ENCODE data around the gene SUOX. TPM values are rescaled to one million over a fixed set of nuclear protein-coding genes. Genes with fewer than 3 reads are reported as not detected.

Gene SUOX
- polyA plus RNA-seq, 4 donors: 7.3 to 51.2 (median 13.6) TPM

- H3K27ac ChIP-seq (ENCODE audit: low read depth in 1 of 3, low read length in 2 of 3): peak overlapping the region in 1 of 3 donors; percentile 88
- no peaks in the 10 kb centered on the region for H3K36me3 ChIP-seq (ENCODE audit: control insufficient read depth in 3 of 3, insufficient read depth in 2 of 3, low read depth in 1 of 3, low read length in 3 of 3)
- WGBS, 3 donors: 64 to 85% (median 68%) methylated on average over 4 of the region's 4 CpGs
- FAIRE-seq (no peak), DNase-seq (no peak)
- no peaks in the 10 kb centered on the region for H3K27me3 ChIP-seq (ENCODE audit: control insufficient read depth in 3 of 3, insufficient read depth in 3 of 3, low read length in 3 of 3)
- no peak overlapping the region for H3K4me3 ChIP-seq (ENCODE audit: low read depth in 1 of 3, low read length in 3 of 3)
- no peaks in the 10 kb centered on the region for H3K9me3 ChIP-seq (ENCODE audit: control insufficient read depth in 2 of 2, insufficient read depth in 1 of 2, low read depth in 1 of 2, low read length in 1 of 2)
- H3K4me1 ChIP-seq (ENCODE audit: control insufficient read depth in 3 of 3, insufficient read depth in 2 of 3, low read depth in 1 of 3, low read length in 2 of 3): peaks cover 0 to 86% (median 3%) of the 10 kb centered on the region in 3 donors
Measured at GRCh38 chr12:56017181-56017580, 20.1 kb downstream of the SUOX start.

DNA sequence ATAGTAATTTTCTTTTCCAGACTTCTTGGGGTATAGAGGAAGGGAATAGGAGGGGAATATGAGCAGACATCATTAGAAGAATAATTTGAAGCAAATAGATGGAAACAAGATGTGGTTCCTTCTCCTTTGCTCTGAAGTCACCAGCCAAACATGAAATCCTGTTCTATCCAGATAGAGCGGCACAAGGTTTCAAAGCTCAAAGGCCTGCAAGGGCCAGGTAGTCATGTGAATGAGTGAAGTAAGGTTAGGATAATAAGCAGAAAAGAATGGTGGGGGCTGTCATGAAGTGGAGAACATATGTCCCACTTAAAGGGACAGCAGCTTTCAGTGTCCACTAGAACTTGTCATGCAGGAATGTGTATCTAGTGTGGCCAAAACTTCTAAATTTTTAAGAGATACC is 21.3 kb downstream of the SUOX start:
- Histone ChIP-seq H3K27me3 (ENCODE audit: control insufficient read depth in 3 of 3, insufficient read depth in 3 of 3, low read length in 3 of 3) (no peaks in the 10 kb centered on the region), H3K4me1 (ENCODE audit: control insufficient read depth in 3 of 3, insufficient read depth in 2 of 3, low read depth in 1 of 3, low read length in 2 of 3) (peaks cover 0 to 81% (median 3%) of the 10 kb centered on the region in 3 donors), H3K36me3 (ENCODE audit: control insufficient read depth in 3 of 3, insufficient read depth in 2 of 3, low read depth in 1 of 3, low read length in 3 of 3) (no peaks in the 10 kb centered on the region), H3K9me3 (ENCODE audit: control insufficient read depth in 2 of 2, insufficient read depth in 1 of 2, low read depth in 1 of 2, low read length in 1 of 2) (no peaks in the 10 kb centered on the region), H3K4me3 (ENCODE audit: low read depth in 1 of 3, low read length in 3 of 3) (no peak overlapping the region), H3K27ac (ENCODE audit: low read depth in 1 of 3, low read length in 2 of 3) (peak overlapping the region in 1 of 3 donors; percentile 88)
- WGBS, 3 donors: 92 to 98% (median 92%) methylated on average over 1 of the region's 1 CpG
- DNase-seq (peak in 1 of 2 donors; percentile 72), FAIRE-seq (no peak)

DNA sequence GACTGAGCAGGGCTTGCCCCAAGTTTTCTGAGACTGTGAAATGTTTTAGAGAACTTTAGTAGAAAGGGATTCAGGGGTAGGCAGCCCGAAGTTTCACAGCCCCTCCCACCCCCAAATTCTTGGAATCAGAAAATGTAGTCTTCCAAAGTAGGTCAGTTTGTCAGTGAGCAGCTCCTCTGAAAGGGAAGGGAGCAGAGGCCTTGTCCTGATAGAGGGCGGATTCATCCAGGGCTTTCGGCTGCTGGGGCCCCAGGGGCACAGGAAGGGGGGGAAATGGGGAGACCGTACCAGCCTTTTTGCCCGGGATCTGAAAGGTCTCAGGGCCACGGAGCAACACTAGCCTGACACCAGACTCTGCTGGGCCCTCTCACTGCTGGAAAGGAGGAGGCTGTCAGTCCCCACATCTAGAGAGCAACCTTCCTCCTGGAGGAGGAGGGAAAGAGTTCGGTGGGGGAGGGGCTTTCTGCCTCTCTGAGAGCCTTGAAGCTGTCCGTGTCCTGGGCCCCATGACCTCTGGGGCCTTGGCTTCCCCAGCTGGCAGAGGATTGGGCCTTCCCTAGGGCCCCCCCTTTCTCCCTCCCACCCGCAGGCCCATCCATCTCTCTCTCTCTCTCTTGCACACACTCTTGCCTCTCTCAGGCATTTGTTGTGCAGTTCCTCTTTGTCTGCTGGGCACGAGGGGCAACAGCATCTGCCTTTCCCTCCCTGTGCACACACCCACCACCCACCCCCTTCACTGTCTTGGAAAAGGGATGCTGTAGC is 23.5 kb downstream of the SUOX start, which contains the start of gene IKZF4:
Gene IKZF4, plus strand, starts transcription at position 621 of the 762 bp plus-strand sequence. CDS start 451 bp downstream, outside the sequence.
- peaks cover 0 to 62% (median 3%) of the 10 kb centered on the region in 3 donors for H3K4me1 ChIP-seq (ENCODE audit: control insufficient read depth in 3 of 3, insufficient read depth in 2 of 3, low read depth in 1 of 3, low read length in 2 of 3)
- peak within 1 kb of the TSS in 1 of 3 donors; percentile 41 for H3K4me3 ChIP-seq (ENCODE audit: low read depth in 1 of 3, low read length in 3 of 3)
- DNase-seq: peak in 1 of 2 donors; percentile 83

GRCh38 chr12:56021889-56022497 is 24.9 kb downstream of the SUOX start:
- Histone ChIP-seq H3K27ac (ENCODE audit: low read depth in 1 of 3, low read length in 2 of 3) (peak overlapping the region in 2 of 3 donors; percentile 42 to 78), H3K27me3 (ENCODE audit: control insufficient read depth in 3 of 3, insufficient read depth in 3 of 3, low read length in 3 of 3) (no peaks in the 10 kb centered on the region), H3K4me3 (ENCODE audit: low read depth in 1 of 3, low read length in 3 of 3) (peak overlapping the region in 1 of 3 donors; percentile 41), H3K4me1 (ENCODE audit: control insufficient read depth in 3 of 3, insufficient read depth in 2 of 3, low read depth in 1 of 3, low read length in 2 of 3) (peaks cover 0 to 54% (median 3%) of the 10 kb centered on the region in 3 donors), H3K9me3 (ENCODE audit: control insufficient read depth in 2 of 2, insufficient read depth in 1 of 2, low read depth in 1 of 2, low read length in 1 of 2) (no peaks in the 10 kb centered on the region), H3K36me3 (ENCODE audit: control insufficient read depth in 3 of 3, insufficient read depth in 2 of 3, low read depth in 1 of 3, low read length in 3 of 3) (peaks cover 0 to 25% (median 3%) of the 10 kb centered on the region in 3 donors)
- 43 to 67% (median 66%) methylated on average over 2 of the region's 2 CpGs for WGBS, 3 donors
- DNase-seq: no peak
- no peak for FAIRE-seq

More for the DNA sequence above, 23.5 kb downstream of the SUOX start, which contains the start of gene IKZF4:
- Histone ChIP-seq H3K27ac (ENCODE audit: low read depth in 1 of 3, low read length in 2 of 3) (peak within 1 kb of the TSS in 2 of 3 donors; percentile 42 to 78), H3K9me3 (ENCODE audit: control insufficient read depth in 2 of 2, insufficient read depth in 1 of 2, low read depth in 1 of 2, low read length in 1 of 2) (no peaks in the 10 kb centered on the region), H3K27me3 (ENCODE audit: control insufficient read depth in 3 of 3, insufficient read depth in 3 of 3, low read length in 3 of 3) (no peaks in the 10 kb centered on the region), H3K36me3 (ENCODE audit: control insufficient read depth in 3 of 3, insufficient read depth in 2 of 3, low read depth in 1 of 3, low read length in 3 of 3) (peaks cover 0 to 11% (median 3%) of the 10 kb centered on the region in 3 donors)
- no peak for FAIRE-seq
- WGBS, 3 donors: 27 to 73% (median 59%) methylated on average over 10 of the region's 10 CpGs

GRCh38 chr12:56028511-56029165 is 31.6 kb downstream of the SUOX start:
- Histone ChIP-seq H3K4me3 (ENCODE audit: low read depth in 1 of 3, low read length in 3 of 3) (no peak overlapping the region), H3K36me3 (ENCODE audit: control insufficient read depth in 3 of 3, insufficient read depth in 2 of 3, low read depth in 1 of 3, low read length in 3 of 3) (peaks cover 0 to 63% (median 14%) of the 10 kb centered on the region in 3 donors), H3K27me3 (ENCODE audit: control insufficient read depth in 3 of 3, insufficient read depth in 3 of 3, low read length in 3 of 3) (no peaks in the 10 kb centered on the region), H3K27ac (ENCODE audit: low read depth in 1 of 3, low read length in 2 of 3) (peak overlapping the region in 1 of 3 donors; percentile 0), H3K4me1 (ENCODE audit: control insufficient read depth in 3 of 3, insufficient read depth in 2 of 3, low read depth in 1 of 3, low read length in 2 of 3) (peaks cover 0 to 9% (median 0%) of the 10 kb centered on the region in 3 donors), H3K9me3 (ENCODE audit: control insufficient read depth in 2 of 2, insufficient read depth in 1 of 2, low read depth in 1 of 2, low read length in 1 of 2) (no peaks in the 10 kb centered on the region)
- FAIRE-seq (no peak), DNase-seq (no peak)
- 68 to 81% (median 76%) methylated on average over 3 to 5 of the region's 5 CpGs for WGBS, 3 donors

- Histone ChIP-seq H3K27me3 (ENCODE audit: control insufficient read depth in 3 of 3, insufficient read depth in 3 of 3, low read length in 3 of 3) (no peaks in the 10 kb centered on the region), H3K36me3 (ENCODE audit: control insufficient read depth in 3 of 3, insufficient read depth in 2 of 3, low read depth in 1 of 3, low read length in 3 of 3) (peaks cover 0 to 64% (median 15%) of the 10 kb centered on the region in 3 donors), H3K27ac (ENCODE audit: low read depth in 1 of 3, low read length in 2 of 3) (peak overlapping the region in 1 of 3 donors; percentile 0), H3K4me3 (ENCODE audit: low read depth in 1 of 3, low read length in 3 of 3) (no peak overlapping the region), H3K4me1 (ENCODE audit: control insufficient read depth in 3 of 3, insufficient read depth in 2 of 3, low read depth in 1 of 3, low read length in 2 of 3) (peaks cover 0 to 9% (median 0%) of the 10 kb centered on the region in 3 donors), H3K9me3 (ENCODE audit: control insufficient read depth in 2 of 2, insufficient read depth in 1 of 2, low read depth in 1 of 2, low read length in 1 of 2) (no peaks in the 10 kb centered on the region)
- DNase-seq: no peak
- no peak for FAIRE-seq
Measured at GRCh38 chr12:56029166-56029519, 32.1 kb downstream of the SUOX start.

- DNase-seq: peak; percentile 67 to 74
- Histone ChIP-seq H3K36me3 (ENCODE audit: control insufficient read depth in 3 of 3, insufficient read depth in 2 of 3, low read depth in 1 of 3, low read length in 3 of 3) (peaks cover 0 to 67% (median 15%) of the 10 kb centered on the region in 3 donors), H3K9me3 (ENCODE audit: control insufficient read depth in 2 of 2, insufficient read depth in 1 of 2, low read depth in 1 of 2, low read length in 1 of 2) (no peaks in the 10 kb centered on the region), H3K4me3 (ENCODE audit: low read depth in 1 of 3, low read length in 3 of 3) (no peak overlapping the region), H3K4me1 (ENCODE audit: control insufficient read depth in 3 of 3, insufficient read depth in 2 of 3, low read depth in 1 of 3, low read length in 2 of 3) (peaks cover 0 to 9% (median 0%) of the 10 kb centered on the region in 3 donors), H3K27me3 (ENCODE audit: control insufficient read depth in 3 of 3, insufficient read depth in 3 of 3, low read length in 3 of 3) (no peaks in the 10 kb centered on the region), H3K27ac (ENCODE audit: low read depth in 1 of 3, low read length in 2 of 3) (no peak overlapping the region)
- FAIRE-seq: no peak
- WGBS, 3 donors: 82 to 85% (median 85%) methylated on average over 6 of the region's 6 CpGs
Measured at GRCh38 chr12:56029666-56030293, 32.7 kb downstream of the SUOX start.

DNA sequence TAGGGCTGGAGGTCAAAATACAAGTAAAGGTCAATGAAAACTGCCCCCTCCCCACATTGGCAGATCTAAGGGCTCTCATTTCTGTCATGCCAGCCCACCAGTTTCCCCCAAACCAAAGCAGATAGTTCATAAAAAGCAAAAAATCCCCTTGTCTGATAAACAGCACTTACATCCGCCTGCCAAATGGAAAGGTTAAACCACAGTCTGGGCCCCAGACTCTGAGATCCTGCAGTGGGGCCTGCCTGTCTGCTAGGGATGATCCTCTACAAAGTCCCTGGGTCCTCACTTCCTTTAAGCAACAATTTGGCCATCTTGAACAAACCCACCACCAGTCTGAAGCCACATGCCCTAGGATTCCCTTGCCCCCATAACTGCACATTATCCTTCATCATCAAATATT is 34.9 kb downstream of the SUOX start:
- peaks cover 0 to 60% (median 17%) of the 10 kb centered on the region in 3 donors for H3K36me3 ChIP-seq (ENCODE audit: control insufficient read depth in 3 of 3, insufficient read depth in 2 of 3, low read depth in 1 of 3, low read length in 3 of 3)
- H3K27ac ChIP-seq (ENCODE audit: low read depth in 1 of 3, low read length in 2 of 3): no peak overlapping the region
- 81 to 100% (median 82%) methylated on average over 1 of the region's 1 CpG for WGBS, 3 donors
- H3K4me3 ChIP-seq (ENCODE audit: low read depth in 1 of 3, low read length in 3 of 3): no peak overlapping the region
- no peaks in the 10 kb centered on the region for H3K27me3 ChIP-seq (ENCODE audit: control insufficient read depth in 3 of 3, insufficient read depth in 3 of 3, low read length in 3 of 3)
- no peak for DNase-seq
- H3K9me3 ChIP-seq (ENCODE audit: control insufficient read depth in 2 of 2, insufficient read depth in 1 of 2, low read depth in 1 of 2, low read length in 1 of 2): no peaks in the 10 kb centered on the region
- no peak for FAIRE-seq
- H3K4me1 ChIP-seq (ENCODE audit: control insufficient read depth in 3 of 3, insufficient read depth in 2 of 3, low read depth in 1 of 3, low read length in 2 of 3): peaks cover 0 to 9% (median 0%) of the 10 kb centered on the region in 3 donors
